ENCODE data around the gene VAV3. TPM values are rescaled to one million over a fixed set of nuclear protein-coding genes. Genes with fewer than 3 reads are reported as not detected.

Gene VAV3
- total and polyA plus RNA-seq, 10 of the 15 experiments (the other 5 are each of a cell fraction or from before 2014, with no cell fraction given), result 0.84 to 5.5 (median 3.4) TPM

- 92% methylated on average over 1 of the region's 1 CpG for WGBS (ENCODE audit: insufficient coverage, insufficient replicate concordance, low lambda C conversion rate, missing lambda C conversion rate)
- H4K20me1 ChIP-seq (ENCODE audit: control insufficient read depth, insufficient read depth), result no peaks in the 10 kb centered on the region
- H3K79me2 ChIP-seq (ENCODE audit: control insufficient read depth, insufficient read depth, low read length), result no peaks in the 10 kb centered on the region
- H3K4me2 ChIP-seq (ENCODE audit: control insufficient read depth, insufficient read depth), result no peak overlapping the region
- H3K36me3 ChIP-seq (ENCODE audit: control insufficient read depth in 2 of 2, insufficient read depth in 2 of 2, low read length in 1 of 2), result no peaks in the 10 kb centered on the region
- H3K4me1 ChIP-seq (ENCODE audit: control insufficient read depth, insufficient read depth, low read length), result peaks cover 7% of the 10 kb centered on the region
- no peak overlapping the region for H3K4me3 ChIP-seq
- in situ Hi-C loops (cut with MboI) (no loop called here), intact Hi-C loops (cut with micrococcal nuclease; ENCODE audit: unreplicated experiment) (no loop called here)
- TF ChIP-seq HSF1 (IDR thresholded peaks at IDR 0.05; ENCODE audit: low read depth, low read length) (no peak), BCLAF1 (IDR thresholded peaks at IDR 0.05) (no peak), SUZ12 (IDR thresholded peaks at IDR 0.05; ENCODE audit: unreplicated experiment) (no peak), CBX3 (IDR thresholded peaks at IDR 0.05; ENCODE audit: borderline replicate concordance, low read depth) (no peak), EED (IDR thresholded peaks at IDR 0.05; ENCODE audit: low read depth) (no peak), SMAD5 (IDR thresholded peaks at IDR 0.05; ENCODE audit: low read depth) (no peak)
- FAIRE-seq, result no peak
- ChIA-PET RAD21 (ENCODE audit: unreplicated experiment) (no interaction called here), POLR2A (no interaction called here), SMC1A (ENCODE audit: uncharacterized antibody, unreplicated experiment) (no interaction called here), CTCF (no interaction called here)
- DNase-seq (ENCODE audit: low read depth, low spot score), result no peak
- H3K27ac ChIP-seq (ENCODE audit: control insufficient read depth, insufficient read depth), result no peak overlapping the region
- no peak overlapping the region for H2AFZ ChIP-seq (ENCODE audit: control insufficient read depth, low read depth, low read length)
- H3K27me3 ChIP-seq (replicated peaks in 1 of 2; ENCODE audit: control insufficient read depth in 2 of 2, insufficient read depth in 2 of 2, low read length in 1 of 2), result no peaks in the 10 kb centered on the region
- no peak overlapping the region for H3K9ac ChIP-seq (ENCODE audit: control insufficient read depth, insufficient read depth, low read length)
- no peaks in the 10 kb centered on the region for H3K9me3 ChIP-seq (replicated peaks; ENCODE audit: control insufficient read depth, insufficient read depth, low read length)
- BruUV-seq (replicated peaks), result no TSS peak
- no peak for ATAC-seq
Observed at GRCh38 chr1:107925565-107925964, 39.4 kb downstream of the VAV3 start.

All from GM12878 (cell line).